Measurements from ENCODE around the gene ST6GAL1.
A peak's percentile ranks its signal among the peaks of the same experiment; 100 is the strongest.
"Not testable (repeated sequence)": the region's sequence is repeated elsewhere in the genome, so short reads cannot be mapped to it uniquely, and the experiment has no call there.

ST6GAL1 gene

DNA sequence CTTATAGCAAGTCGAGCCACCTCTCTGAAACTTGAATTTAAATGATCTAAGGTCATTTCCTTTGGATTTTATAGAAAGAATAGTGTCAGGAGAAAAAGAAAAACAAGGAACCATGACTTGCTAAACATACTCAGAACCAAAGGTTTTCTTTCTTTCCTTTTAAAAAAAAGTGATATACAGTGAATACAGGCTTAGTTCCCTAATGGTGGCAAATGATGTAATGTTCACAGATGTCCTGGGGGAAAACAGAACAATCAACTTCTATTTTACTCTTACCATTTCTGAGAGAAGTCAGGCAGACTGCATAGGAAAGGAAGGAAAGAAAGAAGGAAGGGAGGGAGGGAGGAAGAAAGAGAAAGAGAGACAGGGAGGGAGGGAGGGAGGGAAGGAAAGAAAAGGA is 56.5 kb downstream of the ST6GAL1 start:
- peak; percentile 65 for FAIRE-seq

DNA sequence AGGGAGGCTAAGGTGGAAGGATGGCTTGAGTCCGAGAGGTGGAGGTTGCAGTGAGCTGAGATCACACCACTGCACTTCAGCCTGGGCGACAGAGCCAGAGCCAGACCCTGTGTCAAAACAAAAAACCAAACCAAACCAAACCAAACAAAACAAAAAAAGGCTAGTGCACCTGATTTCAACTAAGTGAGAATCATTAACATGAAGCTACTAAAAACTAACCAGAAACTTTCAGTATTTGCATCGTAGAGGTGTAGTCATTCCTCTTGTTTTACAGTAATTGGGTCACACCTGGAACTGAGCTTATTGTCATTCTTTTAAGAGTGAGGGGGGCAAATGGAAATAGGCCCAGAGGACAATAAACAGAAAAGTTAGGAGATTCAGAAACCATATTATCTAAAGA is 58.5 kb downstream of the ST6GAL1 start:
- DNase-seq (ENCODE audit: extremely low spot score, insufficient read length, low read depth) (no peak), FAIRE-seq (peak; percentile 93)

More for the DNA sequence above, 56.5 kb downstream of the ST6GAL1 start:
- no peak for DNase-seq (ENCODE audit: extremely low spot score, insufficient read length, low read depth)

DNA sequence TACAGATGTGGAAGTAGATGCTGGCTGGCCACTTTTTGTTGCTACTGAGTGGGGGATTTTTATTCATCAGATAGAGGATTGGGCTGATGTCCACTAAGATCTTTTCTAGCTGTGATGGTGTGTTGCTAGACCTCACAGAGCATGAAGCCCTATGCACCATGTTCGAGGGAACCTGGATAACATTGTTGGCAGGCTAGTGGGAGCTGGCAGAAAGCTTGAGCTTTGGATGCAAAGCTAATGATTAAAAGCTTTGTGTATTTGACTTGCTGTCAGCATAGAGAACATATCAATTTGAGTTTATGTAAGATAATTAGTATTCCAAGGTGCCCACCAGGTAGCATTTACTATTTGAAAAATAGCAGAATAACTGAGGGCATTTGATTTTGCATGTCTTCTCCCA is 59.1 kb downstream of the ST6GAL1 start:
- peak; percentile 21 for FAIRE-seq
- no peak for DNase-seq (ENCODE audit: extremely low spot score, insufficient read length, low read depth)

DNA sequence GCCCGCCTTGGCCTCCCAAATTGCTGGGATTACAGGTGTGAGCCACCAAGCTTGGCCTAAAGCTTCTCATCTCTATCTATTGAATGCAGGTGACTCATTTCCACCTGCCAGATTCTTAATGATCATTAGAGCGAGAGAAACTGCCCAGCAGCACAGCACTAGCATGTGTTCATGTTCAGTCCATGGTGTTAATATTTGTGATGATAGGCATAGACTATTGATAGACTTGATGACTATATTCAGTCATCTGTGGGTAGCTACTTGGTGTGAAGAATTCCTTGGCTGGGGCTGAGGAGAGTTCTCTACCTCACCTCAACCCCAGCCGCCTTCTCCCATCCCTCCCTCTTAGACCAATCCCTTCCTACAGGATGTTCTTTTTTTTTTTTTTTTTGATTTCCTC is 60.0 kb downstream of the ST6GAL1 start:
- DNase-seq (ENCODE audit: extremely low spot score, insufficient read length, low read depth): no peak

DNA sequence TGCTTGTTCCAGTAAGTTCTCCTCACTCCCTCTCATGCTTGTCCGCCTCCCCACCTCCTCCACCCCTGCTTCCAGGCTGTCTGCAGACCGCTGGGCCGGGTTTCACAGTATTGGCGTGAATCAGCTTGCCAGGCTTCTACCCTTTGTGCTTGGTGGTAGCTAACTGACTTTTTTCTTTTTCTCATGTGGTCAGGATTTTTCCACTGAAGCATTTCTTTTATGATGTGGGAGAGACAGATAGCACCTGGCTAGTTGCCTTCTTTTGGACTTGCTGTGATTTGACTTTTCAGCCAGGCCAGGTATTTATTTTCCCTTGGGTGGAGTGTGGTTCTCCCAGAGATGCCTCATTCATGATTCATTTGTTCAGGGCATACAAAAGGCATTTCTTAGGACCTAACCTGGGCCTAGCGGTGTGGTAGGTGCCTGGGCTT is 60.6 kb downstream of the ST6GAL1 start:
- no peak for FAIRE-seq
- DNase-seq (ENCODE audit: extremely low spot score, insufficient read length, low read depth): no peak

More for the DNA sequence above, 60.0 kb downstream of the ST6GAL1 start:
- no peak for FAIRE-seq

DNA sequence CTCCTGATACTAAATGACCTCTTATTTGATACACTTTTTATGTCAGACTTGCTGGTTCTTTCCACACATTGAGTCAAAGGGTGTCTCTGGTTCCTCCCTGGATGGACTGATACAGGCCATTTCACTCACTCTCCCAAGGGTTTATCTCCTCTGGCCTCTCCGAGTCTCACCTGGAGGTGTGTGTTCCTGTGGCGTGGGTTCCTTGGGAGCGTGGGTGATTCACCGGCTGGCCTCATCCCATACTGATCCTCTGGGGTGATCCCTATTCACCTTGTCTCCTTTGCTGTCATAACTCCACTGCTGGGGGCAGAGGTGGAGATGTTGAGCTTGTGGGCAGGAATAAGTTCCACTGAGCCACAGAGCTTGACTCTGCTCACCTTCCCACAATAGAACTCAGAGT is 61.1 kb downstream of the ST6GAL1 start:
- FAIRE-seq: no peak
- DNase-seq (ENCODE audit: extremely low spot score, insufficient read length, low read depth): no peak

DNA sequence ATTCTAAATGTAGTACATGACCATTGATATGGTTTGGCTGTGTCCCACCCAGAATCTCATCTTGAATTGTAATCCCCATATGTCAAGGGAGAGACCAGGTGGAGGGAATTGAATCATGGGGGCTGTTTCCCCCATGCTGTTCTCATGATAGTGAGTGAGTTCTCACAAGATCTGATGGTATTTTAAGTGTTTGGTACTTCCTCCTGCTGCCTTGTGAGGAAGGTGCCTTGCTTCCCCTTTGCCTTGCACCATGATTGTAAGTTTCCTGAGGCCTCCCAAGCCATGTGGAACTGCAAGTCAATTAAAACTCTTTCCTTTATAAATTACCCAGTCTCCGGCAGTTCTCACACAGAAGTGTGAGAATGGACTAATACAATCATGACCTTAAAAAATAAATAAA is 61.8 kb downstream of the ST6GAL1 start:
- peak; percentile 68 for FAIRE-seq
- DNase-seq (ENCODE audit: extremely low spot score, insufficient read length, low read depth): not testable (repeated sequence)

DNA sequence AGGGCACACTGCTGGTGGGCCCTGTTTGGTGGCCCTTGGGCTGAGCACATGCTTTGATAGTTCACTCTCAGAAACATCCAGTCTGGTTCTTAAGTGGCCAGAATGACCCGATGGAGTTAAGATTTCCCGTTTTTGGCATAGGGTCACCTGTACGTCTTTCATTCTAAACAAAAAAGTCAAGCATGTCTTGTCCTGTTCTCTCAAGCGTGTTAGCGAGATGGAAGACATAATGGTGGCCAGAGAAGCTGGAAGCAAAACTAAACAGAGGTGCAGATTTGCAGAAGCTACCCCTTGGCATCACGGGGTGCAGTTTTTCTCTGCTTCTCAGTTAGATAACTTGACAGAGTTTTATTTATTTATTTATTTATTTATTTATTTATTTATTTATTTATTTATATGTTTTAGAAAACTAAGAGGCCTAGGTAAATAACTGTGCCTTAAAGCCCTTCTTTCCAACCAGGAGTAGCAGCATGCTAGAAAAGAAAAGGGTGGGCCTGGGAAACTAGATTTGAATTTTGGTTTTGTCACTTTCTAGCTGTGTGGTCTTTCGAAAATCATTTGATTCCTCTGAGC is 63.0 kb downstream of the ST6GAL1 start:
- DNase-seq (ENCODE audit: extremely low spot score, insufficient read length, low read depth) (no peak), FAIRE-seq (peak; percentile 56)

DNA sequence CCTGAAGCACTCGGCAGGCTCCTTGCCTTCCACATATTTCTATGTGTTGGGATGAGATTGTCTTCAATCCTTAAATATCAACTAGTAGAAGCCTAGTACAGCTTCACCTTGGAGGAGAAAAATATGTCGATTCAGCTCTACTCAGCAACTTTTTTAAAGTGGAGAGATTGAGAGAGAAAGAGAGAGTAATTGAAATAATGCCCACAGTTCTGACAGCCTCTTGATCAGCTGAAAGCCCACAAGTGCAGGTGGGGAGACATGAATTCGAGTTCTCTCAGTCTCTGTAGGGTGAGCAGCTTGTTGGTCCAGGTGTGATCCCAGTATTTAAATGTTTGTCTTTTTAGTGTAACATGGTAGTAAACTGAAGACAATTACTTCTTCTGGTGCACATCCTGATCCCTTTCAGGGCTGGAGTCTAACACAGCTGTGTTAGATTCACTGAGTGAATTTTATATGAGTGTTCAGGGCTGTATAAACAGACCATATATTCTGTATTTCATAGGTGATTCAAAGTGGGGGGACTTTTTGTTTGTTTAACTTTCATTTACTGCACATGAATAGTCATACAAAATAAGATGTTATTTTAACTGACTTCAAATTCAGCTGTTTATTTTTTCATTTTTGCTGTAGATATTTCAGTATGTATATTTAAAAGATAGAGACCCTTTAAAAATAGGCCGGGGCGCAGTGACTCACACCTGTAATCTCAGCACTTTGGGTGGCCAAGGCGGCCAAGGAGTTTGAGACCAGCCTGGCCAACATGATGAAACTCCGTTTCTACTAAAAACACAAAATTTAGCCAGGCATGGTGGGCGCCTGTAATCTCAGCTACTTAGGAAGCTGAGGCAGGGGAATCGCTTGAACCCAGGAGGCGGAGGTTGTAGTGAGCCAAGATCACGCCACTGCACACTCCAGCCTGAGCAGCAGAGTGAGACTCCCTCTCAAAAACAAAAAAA is 64.0 kb downstream of the ST6GAL1 start:
- FAIRE-seq (peak; percentile 46), DNase-seq (ENCODE audit: extremely low spot score, insufficient read length, low read depth) (no peak)

DNA sequence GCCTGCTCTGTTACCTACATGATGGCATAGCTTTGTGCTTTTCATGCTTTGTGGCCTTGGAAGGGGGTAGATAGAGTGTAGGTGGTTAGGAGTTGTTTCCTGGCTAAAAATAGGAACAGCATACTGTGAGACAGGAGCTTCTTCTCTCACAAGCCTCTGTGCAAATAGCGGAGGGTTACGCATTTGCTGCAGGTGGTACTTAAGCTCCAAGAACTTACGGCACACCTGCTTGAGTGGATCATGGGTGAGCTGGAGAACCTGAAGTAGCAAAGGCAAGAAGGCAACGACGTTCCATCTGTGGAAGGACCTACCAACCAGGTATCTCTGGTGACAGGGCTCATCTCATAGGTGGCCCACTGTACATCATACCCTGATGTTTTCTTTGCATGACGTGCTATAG is 66.0 kb downstream of the ST6GAL1 start:
- FAIRE-seq (peak; percentile 66), DNase-seq (ENCODE audit: extremely low spot score, insufficient read length, low read depth) (no peak)

DNA sequence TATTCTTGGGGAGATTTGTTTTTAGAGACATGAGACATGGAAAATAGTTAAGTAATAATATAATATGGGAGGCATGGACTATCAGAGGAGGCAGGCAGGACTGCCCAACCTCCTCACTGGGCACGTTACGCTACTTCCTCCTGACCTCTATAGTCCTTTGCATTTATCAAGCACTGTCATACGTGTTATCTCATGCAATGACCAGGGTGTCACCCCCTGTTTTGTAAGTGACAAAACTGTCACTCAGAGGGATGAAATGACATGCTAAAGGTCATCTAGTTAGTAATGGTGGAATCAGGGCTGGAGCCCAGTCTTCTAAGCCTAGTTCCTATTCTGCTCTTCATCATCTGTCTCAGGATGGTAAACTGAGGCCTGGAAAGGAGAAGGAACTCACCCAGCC is 66.7 kb downstream of the ST6GAL1 start:
- FAIRE-seq: no peak
- no peak for DNase-seq (ENCODE audit: extremely low spot score, insufficient read length, low read depth)

DNA sequence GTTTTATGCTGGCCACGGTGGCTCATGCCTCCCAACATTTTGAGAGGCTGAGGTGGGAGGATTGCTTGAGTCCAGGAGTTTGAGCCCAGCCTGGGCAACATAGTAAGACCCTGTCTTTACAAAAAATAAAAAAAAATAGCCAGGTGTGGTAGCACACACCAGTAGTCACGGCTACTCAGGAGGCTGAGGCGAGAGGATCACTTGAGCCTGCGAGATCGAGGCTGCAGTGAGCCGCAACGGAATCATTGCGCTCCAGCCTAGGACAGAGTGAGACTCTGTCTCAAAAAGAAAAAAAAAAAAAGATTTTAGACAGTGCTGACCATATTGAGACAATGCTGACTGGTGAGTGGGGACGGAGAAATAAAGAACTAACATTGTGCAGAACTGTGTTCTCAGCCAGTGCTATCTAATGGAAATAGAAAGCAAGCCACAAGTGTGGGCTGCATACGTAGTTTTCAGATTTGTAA is 67.2 kb downstream of the ST6GAL1 start:
- FAIRE-seq: peak; percentile 59
- no peak for DNase-seq (ENCODE audit: extremely low spot score, insufficient read length, low read depth)

DNA sequence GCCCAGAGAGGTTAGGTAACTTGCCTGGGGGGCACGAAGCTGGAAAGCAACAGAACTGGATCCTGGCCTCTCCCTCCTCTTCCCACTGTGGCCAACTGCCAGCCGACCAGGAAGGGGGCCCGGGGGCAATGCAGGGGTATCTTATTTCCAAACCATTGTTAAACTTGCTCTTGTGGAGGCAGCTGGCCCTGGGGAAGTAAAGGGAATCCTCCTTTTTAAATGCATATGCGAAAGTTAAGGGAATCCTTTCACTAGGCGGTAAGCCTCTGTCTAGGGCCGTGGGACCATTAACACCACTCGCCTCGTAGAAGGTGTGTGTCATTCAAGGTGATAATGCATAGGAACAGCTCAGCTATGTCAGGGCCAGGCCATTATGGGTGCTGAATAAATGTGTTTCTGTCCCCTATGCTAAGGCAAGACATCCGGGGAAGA is 68.6 kb downstream of the ST6GAL1 start:
- DNase-seq (ENCODE audit: extremely low spot score, insufficient read length, low read depth) (no peak), FAIRE-seq (no peak)

DNA sequence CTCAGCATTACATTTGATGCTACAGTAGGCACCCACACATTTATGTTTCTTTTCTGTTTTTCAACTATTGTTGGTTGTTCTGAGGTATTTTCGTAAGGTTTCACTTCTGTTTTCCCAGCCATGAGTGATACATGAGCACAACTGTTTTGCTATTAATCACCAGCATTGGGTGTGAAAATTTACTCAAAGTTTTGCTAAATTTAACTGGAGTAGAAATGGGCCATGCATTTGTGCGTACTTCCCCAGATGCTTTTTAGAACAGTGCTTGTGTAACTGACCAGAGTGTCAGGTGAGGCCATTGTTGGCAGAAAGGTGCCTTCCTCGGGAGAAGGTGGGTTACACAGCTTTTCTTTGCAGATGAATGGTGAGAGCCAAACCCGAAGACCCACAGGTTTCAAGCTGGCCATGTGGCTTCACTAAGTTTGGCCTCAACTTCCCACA is 70.4 kb downstream of the ST6GAL1 start:
- peak; percentile 97 for FAIRE-seq
- DNase-seq (ENCODE audit: extremely low spot score, insufficient read length, low read depth): no peak

DNA sequence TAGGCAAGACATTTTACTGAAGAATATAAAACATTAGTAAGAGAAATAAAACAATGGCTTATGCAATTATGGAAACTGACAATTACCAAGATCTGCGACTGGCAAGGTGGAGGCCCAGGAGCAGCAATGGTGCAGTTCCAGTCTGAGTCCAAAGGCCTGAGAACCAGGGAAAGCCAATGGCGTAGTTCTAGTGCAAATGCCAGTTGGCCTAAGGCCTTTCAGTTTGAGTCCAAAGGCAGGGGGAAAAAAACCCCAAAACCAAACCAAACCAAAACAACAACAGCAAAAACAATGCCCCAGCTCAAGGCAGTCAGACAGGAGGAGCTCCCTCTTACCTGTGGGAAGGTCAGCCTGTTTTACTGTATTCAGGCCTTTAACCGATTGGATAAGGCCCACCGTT is 72.6 kb downstream of the ST6GAL1 start:
- DNase-seq (ENCODE audit: extremely low spot score, insufficient read length, low read depth) (no peak), FAIRE-seq (peak; percentile 33)

DNA sequence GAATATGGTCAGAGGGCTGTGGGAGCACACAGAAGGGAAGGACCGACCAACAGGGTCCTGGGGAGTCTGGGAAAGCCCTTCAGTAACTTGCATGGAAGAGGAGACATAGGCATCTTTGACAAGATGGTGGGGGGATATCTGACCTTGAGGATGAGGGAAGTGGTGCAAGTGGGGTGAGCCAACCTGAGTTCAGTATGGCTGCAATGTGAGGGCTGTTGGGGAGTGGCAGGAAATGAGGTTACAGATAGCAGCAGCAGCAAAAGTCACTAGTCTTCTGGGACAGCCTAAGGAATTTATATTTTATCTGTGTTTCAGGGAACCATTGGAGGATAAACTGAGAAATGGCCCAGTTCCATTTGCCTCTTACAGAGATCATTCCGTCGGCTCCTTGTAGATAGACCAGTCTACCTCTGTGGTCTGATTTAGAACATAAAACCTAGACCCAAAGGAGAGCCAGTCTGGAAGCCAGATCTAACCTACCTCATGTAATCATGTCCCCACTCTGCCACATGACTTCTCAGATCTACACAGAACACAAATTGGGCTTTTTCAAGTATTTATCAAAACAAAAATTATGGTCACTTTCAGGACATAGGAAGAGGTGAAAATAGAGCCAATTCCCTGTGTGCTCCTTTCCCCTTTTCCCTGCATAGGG is 75.6 kb downstream of the ST6GAL1 start:
- FAIRE-seq: no peak
- no peak for DNase-seq (ENCODE audit: extremely low spot score, insufficient read length, low read depth)

DNA sequence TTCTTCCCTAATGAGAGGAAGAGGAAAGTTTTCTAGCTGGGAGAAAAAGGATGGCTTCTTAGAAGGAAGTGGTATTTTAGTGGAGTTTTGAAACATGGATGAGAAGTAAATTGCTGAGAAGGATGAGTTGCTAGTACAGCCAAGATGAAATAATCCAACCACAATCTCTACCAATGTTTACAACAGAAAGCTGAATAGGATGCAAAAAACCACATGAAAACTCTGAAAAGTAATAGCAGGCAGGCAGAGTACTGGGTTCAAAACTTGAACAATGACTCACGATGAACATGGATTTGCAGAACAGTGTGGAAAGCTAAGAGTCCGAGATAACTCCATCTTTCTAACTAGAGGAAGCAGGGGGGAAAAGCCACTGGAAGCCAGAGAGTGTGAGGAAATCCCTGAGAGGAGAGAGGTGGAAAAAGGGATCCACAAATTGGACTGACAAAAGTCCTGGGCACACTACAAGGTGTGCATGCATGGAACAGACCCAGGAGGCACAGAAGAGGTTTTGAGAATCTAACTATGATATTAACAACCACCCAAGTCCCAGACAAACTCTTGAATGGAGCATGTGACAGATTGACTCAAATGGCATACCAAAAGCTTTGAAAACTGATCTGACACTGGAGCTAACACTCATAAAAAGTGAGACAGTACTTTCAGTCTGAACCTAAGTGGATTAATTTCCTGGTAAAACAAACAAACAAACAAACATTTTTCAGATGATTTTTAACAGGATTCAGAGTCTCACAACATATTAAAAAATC is 76.7 kb downstream of the ST6GAL1 start:
- no peak for FAIRE-seq

DNA sequence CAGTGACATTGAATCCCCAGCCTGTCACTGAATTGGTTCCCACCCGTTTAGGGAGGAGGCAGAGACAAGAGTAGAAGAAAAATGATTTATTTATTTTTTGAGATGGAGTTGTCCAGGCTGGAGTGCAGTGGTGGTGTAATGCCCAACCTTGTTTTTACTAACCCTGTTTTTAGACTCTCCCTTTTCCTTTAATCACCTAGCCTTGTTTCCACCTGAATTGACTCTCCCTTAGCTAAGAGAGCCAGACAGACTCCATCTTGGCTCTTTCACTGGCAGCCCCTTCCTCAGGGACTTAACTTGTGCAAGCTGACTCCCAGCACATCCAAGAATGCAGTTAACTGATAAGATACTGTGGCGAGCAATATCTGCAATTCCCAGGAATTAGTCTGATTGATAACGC is 80.1 kb downstream of the ST6GAL1 start:
- DNase-seq (ENCODE audit: extremely low spot score, insufficient read length, low read depth); FAIRE-seq: not testable (repeated sequence)

More for the DNA sequence above, 76.7 kb downstream of the ST6GAL1 start:
- no peak for DNase-seq (ENCODE audit: extremely low spot score, insufficient read length, low read depth)

DNA sequence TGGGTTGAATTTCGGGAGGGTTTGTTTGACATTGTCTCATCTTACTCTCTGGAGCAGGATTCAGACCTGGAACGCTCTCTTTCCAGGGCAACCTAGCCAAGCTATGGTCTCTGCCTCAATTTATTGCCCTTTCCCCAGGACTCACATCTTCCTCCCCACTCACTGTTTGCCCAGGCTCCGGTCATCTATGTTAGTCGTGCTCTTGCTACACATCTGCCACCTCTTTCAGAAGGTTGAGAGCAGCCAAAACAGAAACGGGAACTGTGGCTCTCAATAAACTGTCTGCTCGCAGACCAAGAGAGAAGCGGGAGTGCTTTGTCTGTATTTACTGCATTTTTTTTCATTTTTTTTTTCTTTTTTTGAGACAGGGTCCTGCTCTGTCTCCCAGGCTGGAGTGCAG is 81.6 kb downstream of the ST6GAL1 start:
- FAIRE-seq (peak; percentile 84), DNase-seq (ENCODE audit: extremely low spot score, insufficient read length, low read depth) (no peak)

DNA sequence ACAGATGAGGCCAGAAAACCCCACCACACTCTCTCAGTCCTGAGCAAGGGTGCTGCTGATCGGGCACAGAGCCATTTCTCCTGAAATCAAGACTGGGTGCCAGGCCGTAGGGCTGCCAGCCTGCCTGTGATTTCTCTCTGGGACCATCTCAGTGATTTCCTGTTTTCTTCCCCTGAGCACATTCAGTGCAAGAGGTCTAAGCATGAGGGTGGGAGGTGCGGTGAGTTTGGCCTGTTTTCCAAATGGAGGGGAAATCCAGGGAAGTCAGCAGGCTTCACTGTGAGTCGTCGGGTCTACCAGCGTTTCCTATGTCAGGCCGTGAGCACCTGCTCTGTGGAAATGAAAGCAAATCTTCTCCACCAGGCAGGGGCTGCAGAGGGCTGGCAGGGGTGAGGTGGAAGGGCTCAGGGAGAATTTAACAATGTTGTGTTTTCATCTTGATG is 82.3 kb downstream of the ST6GAL1 start:
- DNase-seq (ENCODE audit: extremely low spot score, insufficient read length, low read depth) (no peak), FAIRE-seq (peak; percentile 73)

Measured in GM18507 (cell line).